GM21447 (cell line): ENCODE results near the gene ASPHD2.
"Not testable (repeated sequence)": the region's sequence is repeated elsewhere in the genome, so short reads cannot be mapped to it uniquely, and the experiment has no call there.

Source experiments
- ATAC-seq: cut with Tn5 transposase; IDR thresholded peaks from one replicate; pipeline ENCODE4 v1.9.1; 2021; ENCODE audit not compliant: unreplicated experiment

Gene ASPHD2

DNA sequence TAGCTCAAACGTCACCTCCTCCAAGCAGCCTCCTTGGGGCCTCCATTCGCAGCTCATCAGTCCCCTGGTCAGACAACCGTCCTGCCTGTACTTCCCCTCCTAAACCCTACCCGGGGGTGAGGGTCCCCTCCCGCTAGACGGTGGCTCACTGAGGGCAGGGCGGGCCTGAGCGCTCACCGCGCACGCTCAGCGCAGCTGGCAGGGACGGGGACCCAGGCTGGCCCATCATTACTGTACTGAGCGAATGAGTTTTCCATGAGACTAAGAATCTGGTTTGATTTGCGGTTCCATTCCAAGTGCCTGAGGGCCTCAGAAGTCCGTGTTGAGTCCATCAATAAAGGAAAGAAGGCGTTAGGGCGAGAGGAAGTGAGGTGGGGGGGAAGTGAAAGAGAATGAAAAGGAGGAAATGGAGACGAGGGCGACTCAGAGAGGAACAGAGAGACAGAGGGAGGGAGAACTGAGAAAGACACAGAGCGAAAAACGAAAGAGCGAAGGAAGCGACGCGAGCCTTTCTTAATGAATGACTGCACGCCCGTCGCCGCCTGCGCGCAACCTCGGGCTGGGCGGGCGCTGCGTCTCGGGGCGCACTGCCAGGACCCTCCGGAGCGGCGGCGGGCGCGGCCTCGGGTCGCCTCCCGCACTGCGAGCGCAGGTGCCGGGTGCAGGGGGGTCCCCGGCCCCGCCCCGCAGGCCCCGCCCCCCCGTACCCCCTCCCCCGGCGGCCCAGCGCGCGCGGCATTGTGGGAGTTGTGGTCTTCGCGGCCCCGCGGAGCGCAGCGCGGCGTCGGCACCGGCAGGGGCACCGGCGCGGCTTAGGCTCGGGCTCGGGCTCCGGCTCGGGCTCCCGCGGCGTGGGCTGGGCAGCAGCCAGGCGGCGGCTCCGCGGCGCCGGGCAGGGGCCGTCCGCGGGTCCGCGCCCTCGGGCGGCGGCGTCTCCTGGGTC is at the start of gene ASPHD2:
TSS of gene ASPHD2 (plus strand) at position 746 of the 943 bp plus-strand sequence. CDS start 4,356 bp downstream, outside the sequence.
- ATAC-seq = peak; percentile 67

GRCh38 chr22:26380072-26380830 is 48.8 kb upstream of the ASPHD2 start:
- ATAC-seq = no peak

DNA sequence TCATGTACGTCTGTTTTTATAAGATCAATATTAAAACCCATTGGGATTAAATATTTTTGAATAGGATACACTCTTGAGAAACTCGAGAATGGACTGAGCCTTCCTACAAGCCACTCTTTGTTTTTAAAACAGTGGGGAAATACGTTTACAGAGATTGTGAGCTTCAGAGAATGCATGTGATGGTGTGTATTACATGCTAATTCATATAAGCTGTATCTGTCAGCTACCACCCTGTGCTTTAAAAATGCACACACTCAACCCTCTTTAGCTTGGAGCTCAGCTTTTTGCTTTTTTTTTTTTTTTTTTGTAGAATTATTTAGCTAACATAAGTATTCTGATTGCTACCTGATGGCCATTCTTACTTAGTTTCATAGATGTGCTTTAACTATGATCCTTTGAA is 46.3 kb upstream of the ASPHD2 start:
- ATAC-seq = no peak

GRCh38 chr22:26383968-26384556 is 45.0 kb upstream of the ASPHD2 start:
- ATAC-seq = no peak

- no peak for ATAC-seq
Measured at GRCh38 chr22:26385164-26385563, 43.9 kb upstream of the ASPHD2 start.

DNA sequence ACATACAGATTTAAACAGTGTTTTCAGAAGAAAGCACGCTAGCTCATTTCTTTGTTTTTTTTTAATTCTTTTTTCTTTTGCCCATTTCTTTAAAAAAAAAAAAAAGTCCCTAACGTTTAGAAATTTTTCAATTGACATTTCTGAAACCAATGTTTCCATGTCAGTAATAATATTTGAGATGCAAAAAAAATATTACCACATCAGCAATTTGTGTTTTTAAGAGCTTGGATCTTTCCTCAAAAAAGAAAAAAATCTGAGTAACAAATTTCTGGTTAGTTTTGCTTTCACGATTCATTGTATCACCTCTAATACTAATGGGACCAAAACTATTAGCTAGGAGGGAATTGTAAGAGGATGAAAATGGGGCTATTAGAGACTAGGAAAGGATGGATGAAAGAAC is 39.9 kb upstream of the ASPHD2 start:
- no peak for ATAC-seq

GRCh38 chr22:26391091-26391490 is 38.0 kb upstream of the ASPHD2 start:
- ATAC-seq = no peak

- ATAC-seq = no peak
Measured at GRCh38 chr22:26391623-26392022, 37.4 kb upstream of the ASPHD2 start.

GRCh38 chr22:26393929-26394328 is 35.1 kb upstream of the ASPHD2 start:
- ATAC-seq = no peak

DNA sequence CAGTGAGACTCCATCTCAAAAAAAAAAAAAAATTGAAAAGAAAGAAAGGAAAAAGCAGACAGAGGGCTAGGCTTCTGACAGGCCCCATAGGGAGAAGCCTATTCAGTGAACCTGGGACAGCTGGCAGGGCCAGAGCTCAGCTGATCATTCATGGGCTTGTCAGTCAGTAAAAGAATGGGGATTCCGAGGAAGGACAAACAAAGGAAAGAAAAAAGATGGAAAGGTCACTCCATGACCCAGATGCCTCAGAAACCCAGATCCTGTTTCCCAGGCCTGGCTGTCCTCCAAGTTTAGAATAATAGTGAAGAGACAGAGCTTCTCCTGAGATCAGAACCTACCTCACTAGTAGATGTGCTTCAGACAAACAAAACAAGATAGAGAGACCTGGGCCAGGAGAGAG is 34.3 kb upstream of the ASPHD2 start:
- no peak for ATAC-seq

DNA sequence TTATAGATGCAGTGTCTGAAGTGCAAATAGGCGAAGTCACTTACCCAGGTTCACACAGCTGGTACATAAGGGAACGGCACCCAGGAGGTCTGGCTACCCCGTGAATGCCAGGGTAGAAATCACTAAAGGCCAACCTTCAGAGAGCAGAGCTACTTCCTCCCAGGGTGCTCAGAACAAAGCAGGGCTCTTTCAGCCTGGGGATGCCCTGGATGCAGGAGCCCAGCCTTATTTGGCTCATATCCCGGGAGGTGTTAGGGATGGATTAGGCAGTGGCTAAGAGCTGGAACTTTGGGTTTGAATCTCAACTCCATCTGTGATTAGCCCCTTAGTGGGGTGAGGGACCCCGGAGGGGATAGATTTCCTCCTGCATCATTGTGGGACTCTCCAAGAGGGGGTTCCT is 33.1 kb upstream of the ASPHD2 start:
- ATAC-seq = no peak

GRCh38 chr22:26398741-26399153 is 30.3 kb upstream of the ASPHD2 start:
- peak; percentile 53 for ATAC-seq

DNA sequence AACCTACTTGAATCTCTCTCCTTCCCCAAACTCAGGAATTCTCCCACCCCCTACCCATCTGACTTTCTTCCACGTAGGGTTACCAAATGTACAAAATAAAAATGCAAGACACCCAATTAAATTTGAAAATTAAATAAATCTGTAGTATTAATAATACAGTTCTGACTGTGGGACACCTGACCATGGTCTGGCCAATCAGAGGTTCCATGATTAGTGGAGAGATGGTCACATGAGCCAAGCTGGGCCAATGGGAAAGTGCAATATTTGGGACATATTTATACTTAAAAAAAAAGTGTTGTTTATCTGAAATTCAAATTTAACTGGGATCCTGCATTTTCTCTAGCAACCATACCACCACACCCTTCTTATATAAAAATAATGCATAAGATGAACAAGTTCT is 29.8 kb upstream of the ASPHD2 start:
- no peak for ATAC-seq

DNA sequence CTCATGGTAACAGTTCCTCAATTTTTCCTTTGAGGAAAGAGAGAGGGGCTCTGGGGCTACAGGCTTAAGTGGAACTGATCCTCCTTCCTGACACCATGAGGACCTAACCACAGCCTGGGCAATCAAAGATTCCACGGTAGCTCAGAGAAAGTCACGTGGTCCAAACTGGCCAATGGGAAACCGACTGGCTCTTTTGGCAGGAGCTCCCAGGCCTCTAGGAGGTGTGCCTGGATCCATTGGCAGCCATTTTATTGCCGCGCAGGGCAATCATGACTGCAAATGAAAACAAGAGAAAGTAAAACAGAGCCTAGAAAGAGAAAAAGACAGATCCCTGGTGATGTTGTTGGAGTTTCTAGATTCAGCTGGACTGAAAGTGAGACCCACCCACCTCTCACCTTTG is 27.3 kb upstream of the ASPHD2 start:
- no peak for ATAC-seq

DNA sequence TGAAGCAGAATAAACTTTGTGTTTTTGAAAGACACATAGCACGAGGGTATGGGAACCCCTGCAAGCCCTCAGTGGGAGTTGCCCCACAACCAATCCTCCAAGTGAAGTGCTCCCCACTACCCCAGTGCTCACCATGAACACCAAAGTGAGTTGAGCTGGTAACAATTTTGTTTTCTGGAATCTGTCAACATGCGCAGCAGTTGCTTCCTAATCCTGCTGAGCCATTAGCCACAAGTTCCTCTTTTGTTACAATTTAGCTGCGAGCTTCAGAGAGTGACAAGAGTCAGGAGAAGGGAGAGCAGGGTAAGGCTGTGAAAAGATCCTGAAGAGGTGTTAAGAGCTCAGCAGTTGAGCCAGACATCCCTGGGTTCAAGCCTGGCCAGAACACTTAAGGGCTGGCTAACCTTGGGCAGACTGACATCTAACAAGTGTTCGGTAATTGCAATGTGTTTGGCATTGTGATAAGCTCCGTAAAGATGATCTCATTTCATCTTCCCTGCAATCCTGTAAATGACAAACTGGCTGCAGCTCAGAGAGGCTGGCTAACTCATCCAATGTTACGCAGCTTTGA is 24.1 kb upstream of the ASPHD2 start:
- no peak for ATAC-seq

- no peak for ATAC-seq
Measured at GRCh38 chr22:26406118-26406517, 22.9 kb upstream of the ASPHD2 start.

DNA sequence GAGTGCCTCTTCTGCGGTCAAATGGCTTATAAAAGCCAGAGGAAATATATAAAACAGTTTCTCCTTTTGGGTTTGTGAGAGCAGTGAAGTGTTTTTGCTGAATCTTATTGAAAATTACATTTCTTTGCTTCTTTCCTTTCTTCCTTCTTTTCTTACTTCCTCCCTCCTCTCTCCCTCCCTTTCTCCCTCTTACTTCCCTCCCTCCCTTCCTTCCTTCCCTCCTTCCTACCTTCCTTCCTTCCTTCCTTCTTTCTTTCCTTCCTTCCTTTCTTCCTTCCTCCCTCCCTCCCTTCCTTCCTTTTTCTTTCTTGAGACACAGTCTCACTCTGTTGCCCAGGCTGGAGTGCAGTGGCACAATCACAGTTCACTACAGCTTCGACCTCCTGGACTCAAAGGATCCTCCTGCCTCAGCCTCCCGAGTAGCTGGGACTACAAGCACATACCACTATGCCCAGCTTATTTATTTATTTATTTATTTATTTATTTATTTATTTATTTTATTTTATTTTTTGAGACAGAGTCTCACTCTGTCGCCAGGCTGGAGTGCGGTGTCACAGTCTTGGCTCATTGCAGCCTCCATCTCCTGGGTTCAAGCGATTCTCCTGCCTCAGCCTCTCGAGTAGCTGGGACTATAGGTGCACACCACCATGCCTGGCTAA is 20.4 kb upstream of the ASPHD2 start:
- not testable (repeated sequence) for ATAC-seq

GRCh38 chr22:26409719-26410335 is 19.2 kb upstream of the ASPHD2 start:
- no peak for ATAC-seq

DNA sequence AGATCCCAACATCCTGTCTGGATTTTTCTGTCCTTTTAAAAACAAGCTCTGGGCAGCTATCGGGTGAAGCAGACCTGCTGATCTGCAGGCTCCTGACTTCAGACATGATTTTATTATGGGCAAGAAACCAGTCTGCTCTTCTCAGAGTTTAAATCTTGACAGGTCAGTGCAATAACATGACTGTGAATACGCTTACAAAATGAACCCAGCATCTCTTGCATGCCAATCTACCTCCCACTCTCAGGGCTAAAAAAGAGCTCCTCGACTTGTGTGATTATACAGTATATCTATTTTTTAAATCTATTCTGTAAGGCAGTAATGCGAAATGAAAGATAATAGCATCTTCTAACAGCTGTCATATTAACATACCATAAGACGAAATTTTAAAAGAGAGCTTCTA is 18.7 kb upstream of the ASPHD2 start:
- ATAC-seq = no peak

DNA sequence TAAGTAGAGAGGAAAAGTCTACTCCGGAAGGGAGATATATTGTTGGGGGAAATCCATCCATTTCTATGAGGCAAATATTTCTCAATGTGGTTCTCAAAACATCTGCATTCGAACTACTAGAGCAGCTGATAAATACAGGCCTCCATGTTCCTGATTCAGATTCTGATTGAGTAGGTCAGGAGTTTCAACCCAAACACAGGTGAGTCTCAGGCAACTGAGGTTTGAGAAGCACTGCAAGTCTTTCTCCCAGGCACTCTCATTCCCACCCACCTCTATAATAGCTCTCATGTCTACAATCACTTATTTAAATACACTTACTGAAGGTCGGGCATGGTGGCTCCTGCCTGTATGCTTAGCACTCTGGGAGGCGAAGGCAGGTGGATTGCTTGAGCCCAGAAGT is 14.7 kb upstream of the ASPHD2 start:
- ATAC-seq = no peak
